GM23338 (cell line): Measurements from ENCODE around the gene IGFBP4. TPM values are rescaled to one million over a fixed set of nuclear protein-coding genes. Genes with fewer than 3 reads are reported as not detected.

ENCODE experiments used
- ATAC-seq: fragments of 200-7000 bp; cut with Tn5 transposase; 3 replicates; pipeline ENCODE4 v1.9.1; 2020
- DNase-seq: peaks from one replicate; pipeline ENCODE4 v3.0.0-alpha.2; 2015; ENCODE audit warnings: low spot score
- H2AFZ ChIP-seq: fragments of 200-600 bp; sonication (generic); 2 replicates; pipeline ENCODE4 v1.8.0; 2016; ENCODE audit warnings: antibody characterized with exemption, mild to moderate bottlenecking, moderate library complexity
- H3F3A ChIP-seq: fragments of 200-600 bp; sonication (generic); replicated peaks from 2 replicates; pipeline ENCODE4 v1.8.0; 2017; ENCODE audit warnings: antibody characterized with exemption, mixed run types, low read depth
- H3K27ac ChIP-seq: fragments of 200-600 bp; sonication (generic); 2 replicates; pipeline ENCODE4 v1.6.1; 2016; ENCODE audit warnings: low read depth
- H3K27me3 ChIP-seq: fragments of 200-600 bp; sonication (generic); 2 replicates; pipeline ENCODE4 v1.8.0; 2016; ENCODE audit warnings: mild to moderate bottlenecking, mixed run types, moderate library complexity; ENCODE audit not compliant: insufficient read depth
- H3K36me3 ChIP-seq: fragments of 200-600 bp; sonication (generic); 2 replicates; pipeline ENCODE4 v1.8.0; 2016; ENCODE audit warnings: mild to moderate bottlenecking; ENCODE audit not compliant: insufficient read depth
- H3K4me1 ChIP-seq: fragments of 200-600 bp; sonication (generic); 2 replicates; pipeline ENCODE4 v1.8.0; 2016; ENCODE audit warnings: mild to moderate bottlenecking, moderate library complexity; ENCODE audit not compliant: insufficient read depth
- H3K4me2 ChIP-seq: fragments of 200-600 bp; sonication (generic); 2 replicates; pipeline ENCODE4 v1.7.1; 2017; ENCODE audit warnings: mixed run types
- H3K4me3 ChIP-seq: fragments of 200-600 bp; sonication (generic); 2 replicates; pipeline ENCODE4 v1.6.1; 2016; ENCODE audit warnings: mixed run types
- H3K79me2 ChIP-seq: fragments of 200-600 bp; sonication (generic); replicated peaks from 2 replicates; pipeline ENCODE4 v1.8.0; 2017; ENCODE audit warnings: mild to moderate bottlenecking; ENCODE audit not compliant: insufficient read depth
- H3K9me2 ChIP-seq: fragments of 200-600 bp; sonication (generic); 2 replicates; pipeline ENCODE4 v1.8.0; 2017; ENCODE audit not compliant: insufficient read depth
- H4K20me1 ChIP-seq: fragments of 200-600 bp; sonication (generic); replicated peaks from 2 replicates; pipeline ENCODE4 v1.8.0; 2017; ENCODE audit warnings: mild to moderate bottlenecking; ENCODE audit not compliant: insufficient read depth
- H3K27ac Mint-ChIP-seq: 2 replicates; pipeline ENCODE4 v1.8.0; 2020; ENCODE audit warnings: inconsistent platforms, mild to moderate bottlenecking, moderate library complexity, mixed read lengths
- H3K27me3 Mint-ChIP-seq: 3 replicates; pipeline ENCODE4 v1.8.0; 2022; ENCODE audit warnings: low read depth, mild to moderate bottlenecking, moderate library complexity, mixed read lengths, inconsistent platforms; ENCODE audit not compliant: insufficient read depth, poor library complexity
- H3K36me3 Mint-ChIP-seq: 3 replicates; pipeline ENCODE4 v1.8.0; 2021; ENCODE audit warnings: low read depth, mild to moderate bottlenecking, inconsistent platforms, moderate library complexity, mixed read lengths
- H3K4me1 Mint-ChIP-seq: 3 replicates; pipeline ENCODE4 v1.8.0; 2020; ENCODE audit warnings: mild to moderate bottlenecking, inconsistent platforms, mixed read lengths
- H3K4me3 Mint-ChIP-seq: 3 replicates; pipeline ENCODE4 v1.8.0; 2021; ENCODE audit warnings: moderate library complexity, mild to moderate bottlenecking, inconsistent platforms, mixed read lengths
- H3K9me3 Mint-ChIP-seq: 3 replicates; pipeline ENCODE4 v1.8.0; 2020; ENCODE audit warnings: moderate library complexity, mild to moderate bottlenecking, inconsistent platforms, mixed read lengths
- CREB1 ChIP-seq: fragments of 250-450 bp; sonication (Bioruptor Pico); IDR thresholded peaks from 2 replicates; pipeline ENCODE4 v1.5.0; 2020; ENCODE audit warnings: low read depth, mild to moderate bottlenecking, moderate library complexity
- EZH2 ChIP-seq: fragments of 200-600 bp; sonication (generic); IDR thresholded peaks from one replicate; pipeline ENCODE4 v1.8.0; 2017; ENCODE audit warnings: antibody characterized with exemption, mild to moderate bottlenecking, low read depth; ENCODE audit not compliant: unreplicated experiment
- EZH2phosphoT487 ChIP-seq: fragments of 200-600 bp; sonication (generic); IDR thresholded peaks from one replicate; pipeline ENCODE4 v1.8.1; 2018; ENCODE audit warnings: antibody characterized with exemption; ENCODE audit not compliant: unreplicated experiment
- JUNB ChIP-seq: IDR thresholded peaks from one replicate; pipeline ENCODE4 v1.6.1; 2016; ENCODE audit warnings: antibody characterized with exemption; ENCODE audit not compliant: unreplicated experiment
- NANOG ChIP-seq: IDR thresholded peaks from 2 replicates; pipeline ENCODE4 v1.6.1; 2016; ENCODE audit warnings: antibody characterized with exemption, borderline replicate concordance
- POLR2AphosphoS5 ChIP-seq: IDR thresholded peaks from 2 replicates; pipeline ENCODE4 v1.6.1; 2016; ENCODE audit warnings: antibody characterized with exemption, low read depth
- STAT1 ChIP-seq: IDR thresholded peaks from one replicate; pipeline ENCODE4 v1.6.1; 2016; ENCODE audit warnings: antibody characterized with exemption; ENCODE audit not compliant: unreplicated experiment
- ZNF114 ChIP-seq: fragments of 250-450 bp; sonication (Bioruptor Pico); IDR thresholded peaks from 2 replicates; pipeline ENCODE4 v1.5.0; 2020; ENCODE audit warnings: mild to moderate bottlenecking, moderate library complexity
- ZNF331 ChIP-seq: fragments of 250-450 bp; sonication (Bioruptor Pico); IDR thresholded peaks from 2 replicates; pipeline ENCODE4 v1.5.0; 2020; ENCODE audit warnings: low read depth, mild to moderate bottlenecking, moderate library complexity
- polyA plus RNA-seq: library from polyadenylated mRNA; unstranded; fragments of >200 nt; fragmentation: Nextera tagmentation; extraction: Ambion mirVana; gene quantifications from 2 replicates; pipeline ENCODE4 v1.2.1, GENCODE V29; 2016
- total RNA-seq: library from RNA; depleted of rRNA; stranded (reverse); fragments of >200 nt; shearing (Covaris generic); gene quantifications from 2 replicates; pipeline ENCODE4 v1.2.3, GENCODE V29; 2014
- TF ChIP-seq, protein P1 (sequence below), 2 experiments: fragments of 200-600 bp in 1 of 2; sonication (generic) in 1 of 2; conservative IDR thresholded peaks; 2 replicates each; pipeline versions ENCODE4 v1.5.1 to v1.6.1; 2016 to 2017; ENCODE audit warnings: antibody characterized with exemption in 2 of 2, low read depth in 2 of 2, mild to moderate bottlenecking in 2 of 2, moderate library complexity in 1 of 2
- TF ChIP-seq, protein P2 (sequence below): IDR thresholded peaks from one replicate; pipeline ENCODE4 v1.6.1; 2018; ENCODE audit warnings: antibody characterized with exemption; ENCODE audit not compliant: unreplicated experiment
- TF ChIP-seq, protein P3 (sequence below): IDR thresholded peaks from 2 replicates; pipeline ENCODE4 v1.6.1; 2016; ENCODE audit warnings: antibody characterized with exemption

Gene IGFBP4
- total and polyA plus RNA-seq, 2 experiments from 2014 or later, result 38.7 to 78.9 TPM

DNA sequence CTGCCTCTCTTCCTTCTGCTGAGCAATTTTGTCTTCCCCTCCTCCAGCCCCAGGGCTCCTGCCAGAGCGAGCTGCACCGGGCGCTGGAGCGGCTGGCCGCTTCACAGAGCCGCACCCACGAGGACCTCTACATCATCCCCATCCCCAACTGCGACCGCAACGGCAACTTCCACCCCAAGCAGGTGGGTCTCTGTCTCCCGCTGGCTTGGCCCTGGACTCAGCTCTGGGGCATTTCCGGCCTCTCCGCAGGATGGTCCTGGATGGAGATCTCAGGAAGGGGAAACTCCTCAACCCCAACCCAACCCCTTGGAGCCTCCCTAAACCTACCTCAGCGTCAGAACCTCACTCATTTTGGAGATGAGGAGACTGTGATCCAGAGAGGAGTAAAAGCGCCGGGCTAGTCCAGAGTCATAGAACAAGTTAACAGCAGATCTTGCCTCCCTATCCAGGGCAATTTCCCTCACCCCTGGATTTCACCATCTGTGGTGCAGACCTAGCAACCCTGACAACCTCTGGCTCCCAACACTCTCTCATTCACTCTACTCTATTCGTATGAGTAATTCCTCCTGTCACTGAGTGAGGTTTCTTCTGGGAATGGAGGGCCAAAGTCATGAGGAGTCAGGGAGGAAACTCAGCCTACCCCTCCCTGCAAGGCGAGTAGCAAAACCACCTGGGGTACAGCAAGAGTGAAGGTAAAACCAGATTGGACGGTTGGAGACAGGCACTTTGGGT lies 10.8 kb downstream of the IGFBP4 start:
- H3K4me3 Mint-ChIP-seq, result no peak overlapping the region

DNA sequence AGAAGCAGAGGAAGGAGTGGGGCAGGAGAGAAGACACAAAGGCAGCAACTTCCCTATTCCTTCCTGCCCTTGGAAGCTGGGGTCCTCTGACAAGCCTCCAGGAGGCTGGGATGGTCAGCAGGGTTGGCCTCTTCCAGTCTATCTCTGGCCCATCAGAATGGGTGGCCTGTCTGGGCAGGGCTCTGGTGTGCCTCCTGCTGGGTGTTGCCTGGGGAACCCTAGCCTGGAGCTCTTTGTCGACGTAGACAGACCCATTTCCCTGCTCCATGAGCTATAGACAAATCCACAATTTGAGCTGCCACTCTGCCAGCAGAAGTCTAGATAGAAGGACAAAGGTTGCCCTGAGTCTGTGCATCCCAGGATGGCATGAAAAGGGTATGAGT lies 11.4 kb downstream of the IGFBP4 start:
- Mint-ChIP-seq H3K4me3 (no peak overlapping the region), H3K9me3 (no peaks in the 10 kb centered on the region), H3K27me3 (peaks cover 20% of the 10 kb centered on the region), H3K36me3 (peaks cover 53% of the 10 kb centered on the region), H3K4me1 (peaks cover 24% of the 10 kb centered on the region), H3K27ac (no peak overlapping the region)
- peaks cover 11% of the 10 kb centered on the region for H3K4me1 ChIP-seq
- H3K4me3 ChIP-seq, result no peak overlapping the region
- no peaks in the 10 kb centered on the region for H4K20me1 ChIP-seq
- TF ChIP-seq EZH2, result no peak
- no peak for TF ChIP-seq NANOG
- TF ChIP-seq, protein P1, sequence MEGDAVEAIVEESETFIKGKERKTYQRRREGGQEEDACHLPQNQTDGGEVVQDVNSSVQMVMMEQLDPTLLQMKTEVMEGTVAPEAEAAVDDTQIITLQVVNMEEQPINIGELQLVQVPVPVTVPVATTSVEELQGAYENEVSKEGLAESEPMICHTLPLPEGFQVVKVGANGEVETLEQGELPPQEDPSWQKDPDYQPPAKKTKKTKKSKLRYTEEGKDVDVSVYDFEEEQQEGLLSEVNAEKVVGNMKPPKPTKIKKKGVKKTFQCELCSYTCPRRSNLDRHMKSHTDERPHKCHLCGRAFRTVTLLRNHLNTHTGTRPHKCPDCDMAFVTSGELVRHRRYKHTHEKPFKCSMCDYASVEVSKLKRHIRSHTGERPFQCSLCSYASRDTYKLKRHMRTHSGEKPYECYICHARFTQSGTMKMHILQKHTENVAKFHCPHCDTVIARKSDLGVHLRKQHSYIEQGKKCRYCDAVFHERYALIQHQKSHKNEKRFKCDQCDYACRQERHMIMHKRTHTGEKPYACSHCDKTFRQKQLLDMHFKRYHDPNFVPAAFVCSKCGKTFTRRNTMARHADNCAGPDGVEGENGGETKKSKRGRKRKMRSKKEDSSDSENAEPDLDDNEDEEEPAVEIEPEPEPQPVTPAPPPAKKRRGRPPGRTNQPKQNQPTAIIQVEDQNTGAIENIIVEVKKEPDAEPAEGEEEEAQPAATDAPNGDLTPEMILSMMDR (conservative IDR thresholded peaks at IDR 0.05; ENCODE audit: low read depth in 2 of 2), result no peak
- no peak for TF ChIP-seq EZH2phosphoT487
- TF ChIP-seq, protein P2, sequence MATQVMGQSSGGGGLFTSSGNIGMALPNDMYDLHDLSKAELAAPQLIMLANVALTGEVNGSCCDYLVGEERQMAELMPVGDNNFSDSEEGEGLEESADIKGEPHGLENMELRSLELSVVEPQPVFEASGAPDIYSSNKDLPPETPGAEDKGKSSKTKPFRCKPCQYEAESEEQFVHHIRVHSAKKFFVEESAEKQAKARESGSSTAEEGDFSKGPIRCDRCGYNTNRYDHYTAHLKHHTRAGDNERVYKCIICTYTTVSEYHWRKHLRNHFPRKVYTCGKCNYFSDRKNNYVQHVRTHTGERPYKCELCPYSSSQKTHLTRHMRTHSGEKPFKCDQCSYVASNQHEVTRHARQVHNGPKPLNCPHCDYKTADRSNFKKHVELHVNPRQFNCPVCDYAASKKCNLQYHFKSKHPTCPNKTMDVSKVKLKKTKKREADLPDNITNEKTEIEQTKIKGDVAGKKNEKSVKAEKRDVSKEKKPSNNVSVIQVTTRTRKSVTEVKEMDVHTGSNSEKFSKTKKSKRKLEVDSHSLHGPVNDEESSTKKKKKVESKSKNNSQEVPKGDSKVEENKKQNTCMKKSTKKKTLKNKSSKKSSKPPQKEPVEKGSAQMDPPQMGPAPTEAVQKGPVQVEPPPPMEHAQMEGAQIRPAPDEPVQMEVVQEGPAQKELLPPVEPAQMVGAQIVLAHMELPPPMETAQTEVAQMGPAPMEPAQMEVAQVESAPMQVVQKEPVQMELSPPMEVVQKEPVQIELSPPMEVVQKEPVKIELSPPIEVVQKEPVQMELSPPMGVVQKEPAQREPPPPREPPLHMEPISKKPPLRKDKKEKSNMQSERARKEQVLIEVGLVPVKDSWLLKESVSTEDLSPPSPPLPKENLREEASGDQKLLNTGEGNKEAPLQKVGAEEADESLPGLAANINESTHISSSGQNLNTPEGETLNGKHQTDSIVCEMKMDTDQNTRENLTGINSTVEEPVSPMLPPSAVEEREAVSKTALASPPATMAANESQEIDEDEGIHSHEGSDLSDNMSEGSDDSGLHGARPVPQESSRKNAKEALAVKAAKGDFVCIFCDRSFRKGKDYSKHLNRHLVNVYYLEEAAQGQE, result no peak
- no peak for TF ChIP-seq STAT1
- no peaks in the 10 kb centered on the region for H3F3A ChIP-seq
- peaks cover 23% of the 10 kb centered on the region for H3K79me2 ChIP-seq
- peaks cover 7% of the 10 kb centered on the region; the same call in 1 of the 2 replicates for H3K36me3 ChIP-seq
- H2AFZ ChIP-seq, result no peak overlapping the region
- H3K9me2 ChIP-seq, result no peaks in the 10 kb centered on the region
- H3K27ac ChIP-seq, result no peak overlapping the region
- H3K27me3 ChIP-seq, result no peaks in the 10 kb centered on the region
- no peak for DNase-seq
- ATAC-seq, result no peak
- H3K4me2 ChIP-seq, result no peak overlapping the region

More for the DNA sequence above, 10.8 kb downstream of the IGFBP4 start:
- no peaks in the 10 kb centered on the region for H3K9me2 ChIP-seq
- Mint-ChIP-seq H3K4me1 (peaks cover 22% of the 10 kb centered on the region), H3K27ac (no peak overlapping the region), H3K27me3 (peaks cover 20% of the 10 kb centered on the region), H3K9me3 (no peaks in the 10 kb centered on the region), H3K36me3 (peaks cover 53% of the 10 kb centered on the region)
- no peak overlapping the region for H3K4me3 ChIP-seq
- H2AFZ ChIP-seq, result no peak overlapping the region
- no peaks in the 10 kb centered on the region for H3F3A ChIP-seq
- no peaks in the 10 kb centered on the region for H3K27me3 ChIP-seq
- peaks cover 11% of the 10 kb centered on the region for H3K4me1 ChIP-seq
- TF ChIP-seq ZNF114 (no peak), ZNF331 (no peak), POLR2AphosphoS5 (no peak), EZH2 (no peak), JUNB (no peak), NANOG (no peak), EZH2phosphoT487 (no peak), CREB1 (CRISPR knock-in tag) (no peak), STAT1 (no peak)
- TF ChIP-seq, protein P3, sequence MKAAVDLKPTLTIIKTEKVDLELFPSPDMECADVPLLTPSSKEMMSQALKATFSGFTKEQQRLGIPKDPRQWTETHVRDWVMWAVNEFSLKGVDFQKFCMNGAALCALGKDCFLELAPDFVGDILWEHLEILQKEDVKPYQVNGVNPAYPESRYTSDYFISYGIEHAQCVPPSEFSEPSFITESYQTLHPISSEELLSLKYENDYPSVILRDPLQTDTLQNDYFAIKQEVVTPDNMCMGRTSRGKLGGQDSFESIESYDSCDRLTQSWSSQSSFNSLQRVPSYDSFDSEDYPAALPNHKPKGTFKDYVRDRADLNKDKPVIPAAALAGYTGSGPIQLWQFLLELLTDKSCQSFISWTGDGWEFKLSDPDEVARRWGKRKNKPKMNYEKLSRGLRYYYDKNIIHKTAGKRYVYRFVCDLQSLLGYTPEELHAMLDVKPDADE, result no peak
- no peak overlapping the region for H3K4me2 ChIP-seq
- peaks cover 28% of the 10 kb centered on the region for H3K79me2 ChIP-seq
- DNase-seq (no peak), ATAC-seq (no peak)
- no peaks in the 10 kb centered on the region for H4K20me1 ChIP-seq
- peaks cover 7% of the 10 kb centered on the region; the same call in 1 of the 2 replicates for H3K36me3 ChIP-seq
- H3K27ac ChIP-seq, result no peak overlapping the region
